GM19238 (cell line): ENCODE data around the gene CDH4.
"Not testable (repeated sequence)": the region's sequence is repeated elsewhere in the genome, so short reads cannot be mapped to it uniquely, and the experiment has no call there.

Experiments used
- DNase-seq: peaks from one replicate; pipeline ENCODE4 v3.0.0; 2011; ENCODE audit warnings: low spot score; ENCODE audit not compliant: insufficient read length

The CDH4 gene

DNA sequence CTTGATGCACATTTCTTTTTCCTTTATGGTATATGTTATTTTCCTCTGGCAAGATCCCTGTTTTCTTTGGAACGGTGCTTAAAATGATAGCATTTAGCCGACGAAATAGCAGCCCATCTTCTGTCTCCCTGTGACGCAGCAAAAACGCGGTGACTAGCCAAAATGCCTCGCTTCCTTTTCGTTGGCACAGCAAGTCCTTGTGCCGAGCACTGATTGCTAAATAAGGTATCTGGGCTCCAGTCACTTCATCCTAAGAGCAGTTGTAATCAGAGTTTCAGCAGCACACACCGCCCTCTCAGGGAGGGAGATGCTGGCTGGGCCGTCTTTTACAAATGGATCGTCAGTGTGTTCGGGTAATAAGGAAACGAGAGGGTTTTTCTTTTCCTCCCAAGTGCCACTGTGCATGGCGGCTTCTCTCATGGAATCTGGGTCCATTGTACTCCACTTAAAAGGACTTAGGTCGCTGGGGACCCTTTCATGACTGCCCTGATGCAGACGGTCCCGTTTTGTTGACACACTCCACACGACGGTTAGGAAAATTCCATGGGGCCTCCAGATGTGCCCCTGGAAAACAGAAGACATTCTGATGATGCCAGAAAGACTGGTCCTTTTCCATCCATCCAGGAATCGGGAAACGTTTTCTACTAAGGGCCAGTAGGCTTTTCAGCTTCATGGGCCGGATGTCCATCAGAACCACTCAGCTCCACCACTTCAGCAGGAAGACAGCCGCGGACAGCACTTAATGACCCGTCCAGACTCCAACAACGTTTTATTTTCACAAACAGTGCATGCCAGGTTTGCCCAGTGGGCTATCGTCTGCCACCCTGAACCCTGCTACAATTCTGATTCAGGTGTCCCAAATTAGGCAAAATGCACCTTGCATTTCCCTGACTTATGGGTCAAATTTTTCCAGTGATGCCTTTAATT is 185.5 kb downstream of the CDH4 start:
- DNase-seq = no peak

DNA sequence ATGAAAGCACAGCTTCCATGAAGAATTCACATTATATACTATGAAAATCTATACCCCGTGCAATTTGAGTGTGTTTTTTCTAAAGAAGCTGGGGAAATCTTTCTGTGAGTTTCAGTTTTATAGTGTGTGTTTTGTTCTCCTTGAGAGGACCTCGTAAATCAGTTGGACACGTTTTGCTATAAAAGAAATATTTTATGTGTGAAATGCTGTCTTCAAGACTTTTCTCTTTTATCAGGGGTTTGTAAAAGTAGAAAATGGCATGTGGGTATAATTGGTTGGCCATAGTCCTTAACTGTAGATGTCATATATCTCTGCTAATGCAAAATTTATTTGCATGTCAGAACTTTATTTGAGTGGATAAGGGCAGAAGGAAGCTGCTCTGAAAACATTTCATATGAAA is 186.2 kb downstream of the CDH4 start:
- DNase-seq = no peak

DNA sequence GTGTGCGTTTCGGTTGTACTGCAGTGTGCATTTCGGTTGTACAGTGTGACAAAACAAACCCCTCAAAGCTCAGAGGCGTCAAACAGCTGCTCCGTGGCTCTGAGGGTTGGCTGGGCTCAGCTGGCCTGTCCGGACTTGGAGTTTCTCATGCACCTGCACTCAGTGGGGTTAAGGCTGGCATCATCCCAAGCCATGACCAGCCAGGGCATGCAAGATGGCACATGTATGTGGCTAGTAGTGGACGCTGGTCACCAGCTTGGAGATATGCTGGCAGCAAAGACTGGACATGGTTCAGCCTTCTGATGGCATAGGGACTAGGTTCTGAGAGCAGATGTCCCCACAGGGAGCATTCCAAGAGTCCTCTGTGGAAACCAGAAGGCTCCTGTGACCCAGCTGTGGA is 187.2 kb downstream of the CDH4 start:
- no peak for DNase-seq

DNA sequence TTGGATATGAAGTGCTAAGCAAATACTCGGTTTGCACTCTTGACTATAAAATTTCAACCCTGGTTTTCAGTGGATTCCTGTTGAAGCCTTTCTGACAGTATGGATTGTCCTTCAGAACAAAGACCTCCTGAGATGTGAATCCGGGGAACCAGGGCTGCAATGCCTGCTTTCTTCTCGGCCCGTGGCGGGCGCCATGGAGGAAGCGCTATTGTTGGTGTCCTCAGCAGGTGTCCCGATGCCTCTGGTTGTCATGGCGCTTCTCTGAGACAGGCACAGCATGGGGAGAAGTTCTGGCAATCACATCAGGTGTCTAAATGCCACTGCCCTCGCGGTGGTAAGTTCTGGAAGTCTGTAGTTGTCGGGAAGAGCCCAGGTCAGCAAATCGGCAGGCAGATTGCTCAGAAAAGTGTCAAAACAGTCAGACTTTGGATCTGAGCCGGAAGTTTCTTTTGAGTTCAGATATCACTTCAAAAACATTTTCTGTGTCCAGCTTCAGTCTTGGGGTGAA is 188.5 kb downstream of the CDH4 start:
- no peak for DNase-seq

DNA sequence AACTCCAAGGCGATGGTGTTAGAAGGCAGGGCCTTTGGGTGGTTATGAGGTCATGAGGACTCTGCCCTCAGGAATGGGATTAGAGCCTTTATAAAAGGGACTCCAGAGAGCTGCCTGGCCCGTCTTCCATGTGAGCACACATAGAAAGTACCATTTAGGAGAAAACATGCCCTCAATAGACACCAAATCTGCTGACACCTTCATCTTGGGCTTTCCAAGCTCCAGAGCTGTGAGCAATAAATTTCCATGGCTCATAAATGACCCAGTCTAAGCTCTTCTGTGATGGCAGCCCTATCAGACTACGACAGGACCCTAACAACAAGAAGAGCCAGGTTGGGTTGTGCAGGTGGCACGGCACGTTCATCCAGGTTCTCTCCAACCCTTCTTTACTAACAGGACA is 189.5 kb downstream of the CDH4 start:
- DNase-seq = no peak

DNA sequence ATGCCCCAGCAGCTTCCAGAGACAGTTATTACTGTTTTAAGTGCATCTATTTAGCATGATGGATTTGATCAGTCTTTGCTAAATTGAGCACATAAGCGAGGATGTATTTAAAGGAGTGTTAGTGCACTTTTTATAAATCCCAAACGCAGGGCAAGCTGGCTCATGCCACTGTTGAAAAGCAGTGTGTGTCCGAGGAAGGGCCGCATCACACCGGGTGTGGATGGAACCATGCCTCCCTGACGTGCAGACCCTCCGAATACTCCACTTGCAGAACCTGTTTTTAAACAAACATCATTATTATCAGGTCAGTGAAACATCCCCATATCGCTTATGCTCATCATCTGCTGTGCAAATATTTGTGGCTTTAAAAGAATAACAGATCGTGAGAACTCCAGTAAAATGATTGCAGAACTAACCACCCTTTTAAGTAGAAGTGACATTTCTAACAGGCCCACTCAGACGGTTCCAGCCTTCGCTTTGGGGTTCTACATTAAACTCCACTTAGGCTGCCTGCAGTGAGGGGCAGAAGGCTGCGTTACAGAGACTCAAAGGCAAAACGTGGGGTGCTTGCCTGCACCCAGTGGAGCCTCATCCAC is 190.1 kb downstream of the CDH4 start:
- no peak for DNase-seq

DNA sequence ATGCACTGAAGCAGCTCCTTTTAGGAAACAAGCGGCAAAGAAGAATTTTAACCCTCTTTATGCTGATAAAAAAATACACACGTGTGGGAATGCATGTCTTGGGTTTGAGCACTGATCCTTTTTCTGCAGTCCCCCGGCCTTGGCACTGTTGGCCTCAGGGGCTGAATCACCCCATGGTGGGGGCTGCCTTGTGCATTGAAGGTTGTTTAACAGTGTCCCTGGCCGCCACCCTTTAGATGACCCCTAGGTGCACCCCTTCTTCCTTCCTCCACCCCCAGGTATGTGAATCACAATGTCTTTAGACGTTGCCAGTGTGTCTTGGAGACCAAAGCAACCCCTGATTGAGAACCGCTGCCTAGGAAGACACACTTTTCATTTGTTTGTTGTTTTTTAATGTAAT is 190.7 kb downstream of the CDH4 start:
- no peak for DNase-seq

DNA sequence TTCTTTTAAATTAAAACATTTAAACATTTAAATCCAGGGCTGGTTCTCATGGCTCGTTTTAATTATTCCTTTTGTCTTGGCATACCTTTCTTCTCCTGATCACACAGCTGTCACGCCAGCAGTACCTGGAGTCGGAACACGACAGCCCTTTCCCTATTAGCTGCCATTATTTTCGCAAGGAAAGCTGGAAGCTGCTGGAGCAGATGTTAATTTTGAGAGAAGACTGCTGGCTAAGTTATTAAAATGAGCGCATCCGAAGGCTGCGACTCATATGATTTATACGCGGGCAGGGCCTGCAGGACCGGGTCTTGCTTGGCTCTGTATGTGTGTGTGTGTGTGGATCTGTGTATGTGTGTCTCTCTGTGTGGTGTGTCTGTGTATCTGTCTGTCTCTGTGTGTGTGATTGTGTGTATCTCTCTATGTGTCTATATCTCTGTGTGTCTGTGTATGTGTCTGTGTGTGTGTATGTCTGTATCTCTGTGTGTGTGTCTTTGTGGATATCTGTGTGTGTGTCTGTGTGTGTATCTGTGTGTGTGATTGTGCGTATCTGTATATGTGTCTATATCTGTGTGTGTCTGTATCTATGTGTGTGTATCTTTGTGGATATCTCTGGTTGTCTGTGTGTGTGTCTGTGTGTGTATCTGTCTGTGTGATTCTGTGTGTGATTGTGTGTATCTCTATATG is 191.5 kb downstream of the CDH4 start:
- DNase-seq = no peak

DNA sequence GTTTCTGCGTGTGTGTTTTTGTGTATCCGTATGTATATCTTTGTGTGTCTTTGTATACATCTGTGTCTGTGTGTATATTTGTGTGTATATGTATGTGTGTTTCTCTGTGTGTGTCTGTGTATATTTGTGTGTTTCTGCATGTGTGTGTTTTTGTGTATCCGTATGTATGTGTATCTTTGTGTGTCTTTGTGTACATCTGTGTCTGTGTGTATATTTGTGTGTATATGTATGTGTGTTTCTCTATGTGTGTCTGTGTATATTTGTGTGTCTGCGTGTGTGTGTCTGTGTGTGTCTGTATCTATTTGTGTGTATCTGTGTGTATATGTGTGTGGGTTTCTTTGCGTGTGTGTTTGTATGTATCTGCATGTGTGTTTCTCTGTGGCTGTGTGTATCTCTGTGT is 192.6 kb downstream of the CDH4 start:
- DNase-seq = no peak

DNA sequence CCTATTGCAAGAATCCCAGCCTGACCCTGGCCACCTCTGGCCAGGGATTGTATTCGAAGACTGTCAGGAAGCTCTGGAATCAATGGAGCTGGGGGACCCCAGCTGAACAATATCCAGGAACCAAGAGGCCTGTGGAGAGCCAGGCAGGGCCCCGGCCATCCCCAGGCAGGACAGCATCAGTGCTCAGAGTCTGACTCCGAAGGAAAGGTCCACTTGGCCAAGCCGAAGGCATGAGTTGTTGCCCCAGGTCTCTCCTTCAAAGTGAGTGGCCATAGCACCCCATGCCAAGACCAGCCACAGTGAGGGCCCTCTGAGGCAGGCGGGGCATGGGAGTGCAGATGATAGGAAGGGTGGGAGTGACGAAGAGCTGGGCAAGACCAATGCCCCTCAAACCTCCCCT is 193.1 kb downstream of the CDH4 start:
- no peak for DNase-seq

DNA sequence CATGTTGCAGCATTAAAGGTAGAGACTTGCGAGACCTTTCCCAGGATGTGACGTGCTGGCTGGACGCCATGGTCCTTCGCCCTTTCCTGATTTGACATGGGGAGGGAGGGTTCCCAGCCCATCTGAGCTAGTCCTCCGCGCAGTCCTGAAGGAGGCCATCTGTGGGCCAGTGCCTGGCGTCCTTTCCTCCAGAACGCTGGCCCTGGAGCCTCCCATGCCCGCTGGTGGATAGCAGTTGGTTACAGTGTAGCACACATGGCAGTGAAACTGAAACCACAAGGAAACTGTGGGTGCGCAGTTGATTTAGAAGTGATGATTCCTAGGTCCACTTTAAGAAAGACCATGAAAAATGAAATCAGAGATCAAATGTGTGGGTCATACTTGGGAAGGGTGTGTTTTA is 193.7 kb downstream of the CDH4 start:
- DNase-seq = no peak

DNA sequence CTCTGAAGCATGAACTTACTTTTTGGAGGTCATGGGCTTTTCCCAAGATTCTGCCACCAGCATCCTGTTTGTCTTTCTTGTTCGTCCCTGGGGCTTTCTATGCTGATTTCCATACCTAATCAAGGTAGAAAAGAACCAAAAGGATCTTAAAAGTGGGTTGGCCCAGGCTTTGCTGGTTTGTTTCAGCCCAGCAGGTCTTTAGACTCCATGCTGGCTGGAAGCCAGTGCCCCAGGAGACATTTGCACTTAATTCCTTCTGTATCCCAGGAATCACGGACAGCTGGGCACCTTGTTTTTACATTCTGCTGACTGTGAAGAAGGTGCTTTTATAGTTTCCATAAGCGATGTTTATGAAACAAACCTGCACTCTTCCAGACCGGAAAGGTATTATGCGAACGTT is 195.9 kb downstream of the CDH4 start:
- no peak for DNase-seq

DNA sequence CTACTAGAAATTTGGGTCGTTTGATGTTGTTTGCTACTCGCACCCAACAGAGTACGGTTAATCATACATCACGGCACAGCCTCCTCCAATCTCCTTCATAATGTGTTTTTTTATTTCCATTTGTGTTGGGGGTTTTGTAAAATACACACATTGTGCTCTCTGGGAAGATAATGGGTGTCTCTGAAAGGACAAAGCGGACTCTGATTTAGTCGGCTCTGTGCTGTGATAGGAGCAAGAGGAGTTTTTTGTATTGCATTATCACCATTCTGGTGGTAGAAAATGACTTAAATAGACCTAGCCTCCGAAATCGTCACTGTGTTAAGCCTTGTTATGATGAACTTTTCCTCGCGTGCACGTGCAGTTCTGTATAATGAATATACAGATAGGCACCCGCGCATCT is 196.3 kb downstream of the CDH4 start:
- no peak for DNase-seq

DNA sequence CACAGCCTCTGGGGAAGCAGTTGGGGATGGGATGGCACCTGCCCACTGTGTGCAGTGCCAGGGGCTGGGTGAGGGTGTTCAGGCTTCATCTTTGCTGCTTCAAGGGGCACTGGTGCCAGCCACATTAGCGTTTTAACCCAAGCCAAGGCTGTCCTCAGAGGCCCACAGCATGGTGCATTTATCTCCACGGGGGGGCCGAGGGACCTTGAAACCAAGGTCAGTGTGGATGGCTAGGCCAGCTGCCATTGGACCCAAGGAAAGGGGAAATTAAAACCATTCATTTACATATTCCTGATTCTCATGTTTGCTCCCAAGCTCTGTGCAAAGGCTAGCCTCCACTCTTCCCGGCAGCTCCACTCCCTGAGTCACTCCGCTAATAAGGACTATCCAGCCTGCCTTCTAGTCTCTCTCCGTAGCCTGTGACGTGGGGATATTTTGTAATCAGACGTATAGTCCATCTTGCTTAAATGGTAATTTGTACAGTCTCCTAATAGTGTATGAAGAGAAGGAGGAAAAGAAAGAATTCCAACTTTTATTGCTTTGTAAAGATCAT is 197.1 kb downstream of the CDH4 start:
- no peak for DNase-seq

DNA sequence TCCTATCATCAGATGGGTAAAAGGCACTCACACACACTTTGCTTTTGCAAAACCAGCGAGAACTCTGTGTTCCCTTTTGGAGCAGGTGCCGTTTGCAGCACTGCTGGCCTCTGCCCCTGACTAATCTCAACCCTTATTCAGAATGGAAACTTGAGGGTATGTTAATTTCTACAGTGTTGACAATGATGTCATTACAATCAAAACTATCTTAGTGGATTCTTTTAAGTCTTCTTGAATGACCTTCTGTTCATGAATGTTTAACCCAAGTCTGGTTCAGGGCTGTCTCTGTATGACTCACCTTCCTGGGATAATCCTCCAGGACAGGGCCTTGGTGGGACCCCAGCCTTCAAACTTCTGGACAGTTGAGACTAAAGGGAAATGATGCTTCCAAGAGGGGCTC is 197.9 kb downstream of the CDH4 start:
- DNase-seq = no peak

DNA sequence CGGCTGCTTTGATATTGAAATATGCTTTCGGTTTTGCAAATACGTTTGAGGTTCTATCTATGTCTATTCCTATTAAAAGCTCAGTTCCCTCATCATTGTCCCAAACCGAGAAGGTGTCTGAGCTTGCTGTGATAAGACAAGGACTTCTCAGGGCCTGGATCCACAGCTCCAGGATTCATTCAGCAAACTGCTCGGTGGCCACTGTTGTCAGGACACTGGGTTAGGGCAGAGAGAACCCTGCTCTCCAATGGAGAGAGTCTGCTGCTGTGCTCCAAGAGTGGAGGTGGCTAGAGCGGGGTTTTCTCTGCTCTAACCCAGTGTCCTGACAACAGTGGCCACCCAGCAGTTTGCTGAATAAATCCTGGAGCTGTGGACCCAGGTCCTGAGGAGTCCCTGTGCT is 198.5 kb downstream of the CDH4 start:
- no peak for DNase-seq

DNA sequence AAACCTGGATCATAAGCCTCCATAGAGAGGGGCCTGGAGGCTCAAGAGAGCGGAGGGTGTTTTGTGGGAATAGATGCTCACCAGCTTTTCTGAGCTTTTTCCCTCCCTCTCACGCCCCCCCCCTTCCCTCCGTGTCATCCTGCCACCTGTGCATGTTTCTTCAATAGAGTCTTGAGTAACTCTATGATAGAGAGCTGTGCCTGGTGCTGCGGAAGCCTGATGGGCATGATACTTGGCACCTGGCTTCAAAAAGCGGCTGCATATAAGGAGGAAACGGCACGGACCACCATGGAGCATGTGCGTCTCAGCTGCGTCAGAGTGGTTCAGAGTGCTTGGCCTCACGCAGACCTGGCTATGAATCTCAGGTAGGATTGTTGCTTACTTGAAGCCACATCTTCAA is 198.9 kb downstream of the CDH4 start:
- no peak for DNase-seq

DNA sequence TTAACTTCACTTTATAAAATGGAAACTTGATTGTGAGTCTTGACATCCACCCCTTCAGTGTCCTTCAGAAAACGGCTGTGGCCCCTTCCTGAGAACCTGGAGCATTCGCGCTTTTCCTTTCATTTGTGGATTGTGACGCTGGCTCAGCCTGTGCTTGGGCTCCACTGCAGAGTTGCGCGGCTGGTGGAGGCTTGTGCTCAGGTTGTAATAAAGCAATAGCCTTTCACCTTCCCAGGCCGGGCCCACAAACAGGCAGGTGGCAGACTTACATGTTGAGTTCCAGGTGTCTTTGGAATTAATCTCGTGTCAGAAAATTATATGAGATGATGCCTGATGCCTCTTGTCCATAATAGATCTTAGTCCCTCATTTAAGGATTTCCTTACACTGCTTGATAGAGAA is 199.9 kb downstream of the CDH4 start:
- no peak for DNase-seq

DNA sequence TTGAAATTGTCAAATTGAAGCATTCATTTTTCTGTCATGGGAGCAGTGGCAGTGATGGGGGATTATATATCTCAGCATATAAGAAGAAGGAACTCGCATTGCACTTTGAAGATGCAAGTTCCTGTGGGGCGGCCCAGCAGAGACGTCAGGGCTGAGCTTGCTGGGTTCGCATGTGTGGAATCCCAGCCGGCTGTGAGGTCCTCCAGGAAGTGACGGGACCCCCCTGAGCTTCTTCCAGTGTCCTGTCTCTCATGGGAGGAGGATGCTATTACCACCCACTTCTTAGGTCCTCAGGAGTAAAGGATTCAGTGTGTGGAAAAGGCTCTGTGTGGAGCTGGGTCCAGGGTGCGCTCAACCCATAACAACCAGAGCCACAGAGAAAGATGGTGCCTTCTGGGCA is 201.2 kb downstream of the CDH4 start:
- no peak for DNase-seq

DNA sequence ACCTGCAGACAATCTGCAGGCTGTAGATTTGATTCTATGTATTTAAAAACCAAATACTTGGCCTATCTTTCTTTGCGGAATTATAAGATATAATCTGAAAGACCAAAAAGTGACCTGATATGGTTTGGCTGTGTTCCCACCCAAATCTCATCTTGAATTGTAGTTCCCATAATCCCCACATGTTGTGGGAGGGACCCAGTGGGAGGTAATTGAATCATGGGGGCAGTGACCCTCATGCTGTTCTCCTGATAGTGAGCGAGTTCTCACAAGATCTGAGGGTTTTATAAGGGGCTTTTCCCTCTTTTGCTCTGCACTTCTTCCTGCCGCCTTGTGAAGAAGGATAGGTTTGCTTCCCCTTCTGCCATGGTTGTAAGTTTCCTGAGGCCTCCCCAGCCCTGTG is 201.6 kb downstream of the CDH4 start:
- DNase-seq = not testable (repeated sequence)

DNA sequence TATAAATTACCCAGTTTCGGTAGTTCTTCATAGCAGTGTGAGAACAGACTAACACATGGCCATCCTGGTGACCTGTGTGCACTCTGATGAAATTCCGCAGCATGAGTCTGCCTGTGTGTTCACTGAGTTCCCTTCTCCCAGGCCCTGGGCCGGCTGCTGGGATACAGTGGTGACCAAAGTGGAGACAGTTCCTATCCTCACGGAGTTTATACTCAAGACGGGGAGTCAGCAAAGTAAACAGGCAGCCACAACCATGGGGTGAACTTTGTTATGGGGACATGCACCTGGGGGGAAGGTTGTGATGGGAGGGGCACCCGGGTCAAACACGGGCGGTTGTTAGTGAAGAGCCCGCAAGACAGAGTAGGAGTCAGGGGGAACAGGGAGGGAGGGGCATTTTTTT is 202.0 kb downstream of the CDH4 start:
- DNase-seq = no peak
